Neuronal stem cell (in vitro differentiated cells): Measurements from ENCODE around the gene ACTRT2.

ENCODE experiments used
- DNase-seq: peaks from one replicate; pipeline ENCODE4 v3.0.0-alpha.2; 2013; ENCODE audit warnings: low spot score
- H2AFZ ChIP-seq: one replicate; pipeline ENCODE4 v1.6.1; 2013; ENCODE audit warnings: mild to moderate bottlenecking, low read length, inconsistent platforms
- H2AK5ac ChIP-seq: 2 replicates; pipeline ENCODE4 v1.6.1; 2013; ENCODE audit warnings: low read depth, mild to moderate bottlenecking, inconsistent platforms, low read length, moderate library complexity, mixed read lengths
- H2BK120ac ChIP-seq: 2 replicates; pipeline ENCODE4 v1.6.1; 2013; ENCODE audit warnings: low read depth, mild to moderate bottlenecking, inconsistent platforms, low read length, moderate library complexity, mixed read lengths
- H2BK12ac ChIP-seq: one replicate; pipeline ENCODE4 v1.6.1; 2013; ENCODE audit warnings: low read length, inconsistent platforms
- H2BK15ac ChIP-seq: 2 replicates; pipeline ENCODE4 v1.6.1; 2013; ENCODE audit warnings: mild to moderate bottlenecking, low read length, inconsistent platforms, mixed read lengths
- H2BK5ac ChIP-seq: one replicate; pipeline ENCODE4 v1.6.1; 2013; ENCODE audit warnings: inconsistent platforms, mild to moderate bottlenecking, low read length, moderate library complexity
- H3K14ac ChIP-seq: one replicate; pipeline ENCODE4 v1.6.1; 2013; ENCODE audit warnings: low read length, inconsistent platforms
- H3K18ac ChIP-seq: 2 replicates; pipeline ENCODE4 v1.6.1; 2013; ENCODE audit warnings: low read length, inconsistent platforms
- H3K23ac ChIP-seq: 2 replicates; pipeline ENCODE4 v1.6.1; 2013; ENCODE audit warnings: low read depth, mild to moderate bottlenecking, mixed read lengths, low read length, inconsistent platforms; ENCODE audit not compliant: poor library complexity
- H3K27ac ChIP-seq: replicated peaks from 3 replicates; pipeline ENCODE4 v1.5.1; 2013; ENCODE audit warnings: low read length, inconsistent platforms
- H3K27me3 ChIP-seq, 3 experiments: 2 replicates each; pipeline ENCODE4 v1.6.1; 2013; ENCODE audit warnings: low read length in 3 of 3, mild to moderate bottlenecking in 2 of 3, inconsistent platforms in 1 of 3, low read depth in 1 of 3, mixed read lengths in 1 of 3, moderate library complexity in 1 of 3; ENCODE audit not compliant: control insufficient read depth in 3 of 3, insufficient read depth in 3 of 3
- H3K36me3 ChIP-seq, 2 donors: replicated peaks in 1 of 2; 2 replicates each; pipeline ENCODE4 v1.6.1; 2013; ENCODE audit warnings: low read length in 2 of 2; ENCODE audit not compliant: control insufficient read depth in 2 of 2, insufficient read depth in 2 of 2
- H3K4ac ChIP-seq: 2 replicates; pipeline ENCODE4 v1.6.1; 2013; ENCODE audit warnings: inconsistent platforms, mild to moderate bottlenecking, low read length, moderate library complexity
- H3K4me1 ChIP-seq, 2 donors: 1 replicate in 1 of 2; 2 replicates in 1 of 2; pipeline ENCODE4 v1.6.1; 2013; ENCODE audit warnings: low read length in 2 of 2, low read depth in 1 of 2; ENCODE audit not compliant: control insufficient read depth in 2 of 2, insufficient read depth in 1 of 2
- H3K4me2 ChIP-seq: one replicate; pipeline ENCODE4 v1.6.1; 2013; ENCODE audit warnings: mild to moderate bottlenecking, low read length, inconsistent platforms; ENCODE audit not compliant: insufficient read depth, poor library complexity, severe bottlenecking
- H3K4me3 ChIP-seq, 2 donors: 2 replicates each; pipeline ENCODE4 v1.5.1; 2013; ENCODE audit warnings: low read length in 2 of 2, mild to moderate bottlenecking in 2 of 2, inconsistent platforms in 1 of 2, moderate library complexity in 1 of 2
- H3K79me1 ChIP-seq: one replicate; pipeline ENCODE4 v1.6.1; 2013; ENCODE audit warnings: low read depth, mild to moderate bottlenecking, inconsistent platforms, low read length, moderate library complexity
- H3K9ac ChIP-seq: one replicate; pipeline ENCODE4 v1.6.1; 2013; ENCODE audit warnings: mild to moderate bottlenecking, low read depth, low read length, inconsistent platforms; ENCODE audit not compliant: poor library complexity
- H3K9me3 ChIP-seq, 2 donors: replicated peaks in 1 of 2; 2 replicates each; pipeline versions ENCODE3 to v1.6.1; 2013; ENCODE audit warnings: low read length in 2 of 2, mild to moderate bottlenecking in 2 of 2, inconsistent platforms in 1 of 2, low read depth in 1 of 2, mixed read lengths in 1 of 2, moderate library complexity in 1 of 2; ENCODE audit not compliant: control insufficient read depth in 2 of 2, insufficient read depth in 1 of 2
- H4K8ac ChIP-seq: one replicate; pipeline ENCODE4 v1.6.1; 2013; ENCODE audit warnings: low read depth, mild to moderate bottlenecking, inconsistent platforms, low read length, moderate library complexity
- H4K91ac ChIP-seq: one replicate; pipeline ENCODE4 v1.6.1; 2013; ENCODE audit warnings: low read length, low read depth, mild to moderate bottlenecking, inconsistent platforms; ENCODE audit not compliant: poor library complexity
- WGBS, 2 donors: extraction: QIAGEN DNeasy Blood & Tissue Kit; methylation state at CpG; one replicate each; pipeline ENCODE4 v1.1.7; 2013; ENCODE audit warnings: missing lambda C conversion rate in 2 of 2, mixed read lengths in 1 of 2; ENCODE audit not compliant: insufficient read length in 2 of 2, insufficient replicate concordance in 1 of 2; ENCODE audit errors: extremely low coverage in 2 of 2; 5-methylcytosine and 5-hydroxymethylcytosine counted together

Gene ACTRT2

GRCh38 chr1:3053366-3053980 is 32.2 kb downstream of the ACTRT2 start:
- Histone ChIP-seq H2AK5ac (no peak overlapping the region), H4K8ac (no peak overlapping the region), H3K4me1 (no peaks in the 10 kb centered on the region), H2BK5ac (no peak overlapping the region), H2BK120ac (no peak overlapping the region), H3K14ac (no peak overlapping the region), H3K27ac (no peak overlapping the region), H3K4ac (no peak overlapping the region), H3K27me3 (peaks cover 0 to 22% (median 2%) of the 10 kb centered on the region in 3 experiments), H4K91ac (no peak overlapping the region), H2BK12ac (no peak overlapping the region), H3K79me1 (no peaks in the 10 kb centered on the region), H3K36me3 (no peaks in the 10 kb centered on the region), H3K23ac (no peak overlapping the region), H3K4me2 (no peak overlapping the region), H3K4me3 (no peak overlapping the region), H3K18ac (no peak overlapping the region), H2AFZ (no peak overlapping the region), H3K9me3 (peaks cover 0 to 9% of the 10 kb centered on the region in 2 donors), H3K9ac (no peak overlapping the region), H2BK15ac (no peak overlapping the region)
- no peak for DNase-seq
- no CpG with 5 or more reads among the region's 9 CpGs for WGBS, 2 donors

- no peak overlapping the region for H4K8ac ChIP-seq
- H2BK15ac ChIP-seq: no peak overlapping the region
- H3K27ac ChIP-seq: no peak overlapping the region
- H2BK12ac ChIP-seq: no peak overlapping the region
- no peak for DNase-seq
- H2AK5ac ChIP-seq: no peak overlapping the region
- no peak overlapping the region for H3K4me2 ChIP-seq
- H2BK120ac ChIP-seq: no peak overlapping the region
- no peaks in the 10 kb centered on the region for H3K36me3 ChIP-seq
- H3K14ac ChIP-seq: no peak overlapping the region
- no peak overlapping the region for H2BK5ac ChIP-seq
- H3K4me1 ChIP-seq: no peaks in the 10 kb centered on the region
- H3K27me3 ChIP-seq: peaks cover 0 to 27% (median 2%) of the 10 kb centered on the region in 3 experiments
- no peak overlapping the region for H3K23ac ChIP-seq
- no peak overlapping the region for H4K91ac ChIP-seq
- peak overlapping the region; percentile 11 for H3K18ac ChIP-seq
- peaks cover 0 to 9% of the 10 kb centered on the region in 2 donors for H3K9me3 ChIP-seq
- no CpG with 5 or more reads among the region's 6 CpGs for WGBS, 2 donors
- H2AFZ ChIP-seq: no peak overlapping the region
- H3K9ac ChIP-seq: peak overlapping the region; percentile 70
- no peaks in the 10 kb centered on the region for H3K79me1 ChIP-seq
- no peak overlapping the region for H3K4me3 ChIP-seq
- H3K4ac ChIP-seq: no peak overlapping the region
These were observed 32.7 kb downstream of the ACTRT2 start for GRCh38 chr1:3053986-3054385.

GRCh38 chr1:3054474-3054873 is 33.2 kb downstream of the ACTRT2 start:
- Histone ChIP-seq H2BK120ac (no peak overlapping the region), H3K79me1 (no peaks in the 10 kb centered on the region), H3K4me1 (no peaks in the 10 kb centered on the region), H2BK5ac (no peak overlapping the region), H3K27me3 (peaks cover 0 to 32% (median 2%) of the 10 kb centered on the region in 3 experiments), H3K4me3 (no peak overlapping the region), H3K23ac (no peak overlapping the region), H2BK15ac (no peak overlapping the region), H2BK12ac (no peak overlapping the region), H3K9me3 (peaks cover 0 to 6% of the 10 kb centered on the region in 2 donors), H3K27ac (no peak overlapping the region), H3K14ac (no peak overlapping the region), H3K4ac (no peak overlapping the region), H3K4me2 (no peak overlapping the region), H2AK5ac (no peak overlapping the region), H4K8ac (peak overlapping the region; percentile 54), H3K9ac (no peak overlapping the region), H2AFZ (no peak overlapping the region), H3K36me3 (no peaks in the 10 kb centered on the region), H3K18ac (peak overlapping the region; percentile 84), H4K91ac (no peak overlapping the region)
- DNase-seq: no peak
- WGBS, 2 donors: no CpG with 5 or more reads among the region's 12 CpGs

GRCh38 chr1:3055051-3055450 is 33.8 kb downstream of the ACTRT2 start:
- Histone ChIP-seq H2AK5ac (no peak overlapping the region), H3K23ac (no peak overlapping the region), H3K4ac (no peak overlapping the region), H3K4me3 (no peak overlapping the region), H3K36me3 (no peaks in the 10 kb centered on the region), H4K8ac (no peak overlapping the region), H3K9ac (no peak overlapping the region), H3K4me2 (no peak overlapping the region), H3K4me1 (no peaks in the 10 kb centered on the region), H3K18ac (no peak overlapping the region), H3K79me1 (no peaks in the 10 kb centered on the region), H2BK5ac (no peak overlapping the region), H3K14ac (no peak overlapping the region), H4K91ac (no peak overlapping the region), H3K9me3 (peaks cover 0 to 6% of the 10 kb centered on the region in 2 donors), H2BK15ac (no peak overlapping the region), H3K27me3 (peaks cover 0 to 38% (median 2%) of the 10 kb centered on the region in 3 experiments), H3K27ac (no peak overlapping the region), H2BK120ac (no peak overlapping the region), H2AFZ (no peak overlapping the region), H2BK12ac (no peak overlapping the region)
- WGBS, 2 donors: no CpG with 5 or more reads among the region's 9 CpGs
- DNase-seq: no peak
